CD14-positive monocyte (primary cell): ENCODE measurements around the gene CES3. TPM values are rescaled to one million over a fixed set of nuclear protein-coding genes. Genes with fewer than 3 reads are reported as not detected.

Source experiments
- DNase-seq, 3 donors: peaks; one replicate each; pipeline ENCODE4 v3.0.0-alpha.2; 2011 to 2022
- H2AFZ ChIP-seq: 2 replicates; pipeline ENCODE4 v1.6.0; 2012; ENCODE audit warnings: mild to moderate bottlenecking, low read depth, low read length, inconsistent platforms; ENCODE audit not compliant: insufficient read depth, poor library complexity, severe bottlenecking
- H3K27ac ChIP-seq, 2 donors: 1 replicate in 1 of 2; 2 replicates in 1 of 2; pipeline ENCODE4 v1.5.1; 2012 to 2013; ENCODE audit warnings: low read length in 2 of 2, control low read depth in 1 of 2, inconsistent platforms in 1 of 2, low read depth in 1 of 2, mild to moderate bottlenecking in 1 of 2
- H3K27me3 ChIP-seq, 2 donors: one replicate each; pipeline versions ENCODE4 v1.6.0 to v1.6.1; 2011 to 2013; ENCODE audit warnings: low read length in 2 of 2; ENCODE audit not compliant: control insufficient read depth in 2 of 2, insufficient read depth in 2 of 2
- H3K36me3 ChIP-seq, 2 donors: replicated peaks in 1 of 2; 1 replicate in 1 of 2; 2 replicates in 1 of 2; pipeline versions ENCODE4 v1.5.1 to v1.6.1; 2012 to 2013; ENCODE audit warnings: low read length in 2 of 2, control low read depth in 1 of 2, inconsistent platforms in 1 of 2, mild to moderate bottlenecking in 1 of 2; ENCODE audit not compliant: insufficient read depth in 2 of 2, control insufficient read depth in 1 of 2
- H3K4me1 ChIP-seq, 2 donors: 1 replicate in 1 of 2; 2 replicates in 1 of 2; pipeline versions ENCODE4 v1.5.1 to v1.6.1; 2012 to 2013; ENCODE audit warnings: low read length in 2 of 2, control low read depth in 1 of 2, inconsistent platforms in 1 of 2, mild to moderate bottlenecking in 1 of 2, moderate library complexity in 1 of 2; ENCODE audit not compliant: insufficient read depth in 2 of 2, control insufficient read depth in 1 of 2
- H3K4me2 ChIP-seq: replicated peaks from 2 replicates; pipeline ENCODE3; 2012; ENCODE audit warnings: low read length, moderate library complexity, mild to moderate bottlenecking; ENCODE audit not compliant: poor library complexity, severe bottlenecking; ENCODE audit errors: extremely low read depth
- H3K4me3 ChIP-seq, 3 experiments: fragments of 200-600 bp in 1 of 3; sonication (generic) in 1 of 3; replicated peaks in 1 of 3; 1 replicate in 2 of 3; 2 replicates in 1 of 3; pipeline ENCODE4 v1.5.1; 2011 to 2013; ENCODE audit warnings: low read length in 3 of 3, mild to moderate bottlenecking in 3 of 3, control low read depth in 2 of 3, low read depth in 2 of 3, inconsistent platforms in 1 of 3, moderate library complexity in 1 of 3
- H3K79me2 ChIP-seq: 2 replicates; pipeline ENCODE4 v1.6.0; 2012; ENCODE audit warnings: mild to moderate bottlenecking, control low read depth, inconsistent platforms, low read length, moderate library complexity; ENCODE audit not compliant: insufficient read depth
- H3K9ac ChIP-seq: 2 replicates; pipeline ENCODE4 v1.6.0; 2017; ENCODE audit warnings: low read length, mild to moderate bottlenecking; ENCODE audit not compliant: insufficient read depth, poor library complexity, severe bottlenecking
- H3K9me3 ChIP-seq, 2 donors: replicated peaks in 1 of 2; 1 replicate in 1 of 2; 2 replicates in 1 of 2; pipeline versions ENCODE4 v1.5.1 to v1.6.1; 2012 to 2013; ENCODE audit warnings: low read length in 2 of 2, control low read depth in 1 of 2; ENCODE audit not compliant: control insufficient read depth in 1 of 2, insufficient read depth in 1 of 2
- H4K20me1 ChIP-seq: 2 replicates; pipeline ENCODE4 v1.6.0; 2012; ENCODE audit warnings: mild to moderate bottlenecking, low read length, control low read depth, moderate library complexity; ENCODE audit not compliant: insufficient read depth
- H3K27ac Mint-ChIP-seq, 7 donors: one replicate each; pipeline ENCODE4 v1.8.0; 2020; ENCODE audit warnings: mild to moderate bottlenecking in 7 of 7, mixed read lengths in 7 of 7, moderate library complexity in 6 of 7, inconsistent platforms in 2 of 7
- H3K27me3 Mint-ChIP-seq, 3 donors: one replicate each; pipeline ENCODE4 v1.8.0; 2021 to 2022; ENCODE audit warnings: low read depth in 3 of 3, mild to moderate bottlenecking in 3 of 3, mixed read lengths in 3 of 3, moderate library complexity in 3 of 3, inconsistent platforms in 1 of 3
- H3K36me3 Mint-ChIP-seq, 2 donors: one replicate each; pipeline ENCODE4 v1.8.0; 2020; ENCODE audit warnings: mixed read lengths in 2 of 2, inconsistent platforms in 1 of 2, mild to moderate bottlenecking in 1 of 2
- H3K4me1 Mint-ChIP-seq: one replicate; pipeline ENCODE4 v1.8.0; 2020; ENCODE audit warnings: mild to moderate bottlenecking, mixed read lengths
- H3K4me3 Mint-ChIP-seq, 2 donors: one replicate each; pipeline ENCODE4 v1.8.0; 2020; ENCODE audit warnings: mild to moderate bottlenecking in 2 of 2, mixed read lengths in 2 of 2, moderate library complexity in 1 of 2
- H3K9me3 Mint-ChIP-seq, 7 donors: one replicate each; pipeline ENCODE4 v1.8.0; 2020 to 2022; ENCODE audit warnings: mixed read lengths in 7 of 7, mild to moderate bottlenecking in 6 of 7, moderate library complexity in 6 of 7, inconsistent platforms in 2 of 7
- WGBS: methylation state at CpG from one replicate; pipeline ENCODE4 v1.1.5; 2013; ENCODE audit warnings: missing lambda C conversion rate; ENCODE audit not compliant: insufficient coverage; 5-methylcytosine and 5-hydroxymethylcytosine counted together
- intact Hi-C, 2 donors: fragments of 100-400 bp; cut with micrococcal nuclease; formaldehyde crosslinking; loops; one replicate each; pipeline versions ENCODE4 v1.15.0 to v1.15.1; 2023
- polyA plus RNA-seq, 3 donors: library from polyadenylated mRNA; depleted of rRNA in 1 of 3; unstranded in 2 of 3; stranded (reverse) in 1 of 3; fragments of 300-500 nt in 2 of 3; fragments of >200 nt in 1 of 3; fragmentation: Illumina TruSeq in 2 of 3; gene quantifications; 1 replicate in 2 of 3; 2 replicates in 1 of 3; pipeline ENCODE4 v1.2.3, GENCODE V29; 2012 to 2021
- TF ChIP-seq, protein P1 (sequence below): fragments of 200-600 bp; IDR thresholded peaks from one replicate; pipeline ENCODE4 v1.8.0; 2022; ENCODE audit warnings: antibody characterized with exemption, mild to moderate bottlenecking

CES3 gene
- polyA plus RNA-seq, 3 donors = 0.48 TPM; not detected in 2

- no peak for DNase-seq
- peaks cover 0 to 3% of the 10 kb centered on the region in 2 donors for H3K36me3 Mint-ChIP-seq
- peaks cover 0 to 7% of the 10 kb centered on the region in 2 donors for H3K9me3 ChIP-seq
- H3K4me3 ChIP-seq = no peak overlapping the region
- no peaks in the 10 kb centered on the region for H3K36me3 ChIP-seq
- WGBS = 93% methylated on average over 4 of the region's 5 CpGs
- peaks cover 8 to 14% of the 10 kb centered on the region in 2 donors for H3K4me1 ChIP-seq
- H3K4me1 Mint-ChIP-seq = peaks cover 13% of the 10 kb centered on the region
- H3K27me3 ChIP-seq = peaks cover 14 to 38% of the 10 kb centered on the region in 2 donors
- H4K20me1 ChIP-seq = no peaks in the 10 kb centered on the region
- no peak overlapping the region for H3K27ac Mint-ChIP-seq
- no peak overlapping the region for H3K4me2 ChIP-seq
- no peak overlapping the region for H3K9ac ChIP-seq
- TF ChIP-seq, protein P1, sequence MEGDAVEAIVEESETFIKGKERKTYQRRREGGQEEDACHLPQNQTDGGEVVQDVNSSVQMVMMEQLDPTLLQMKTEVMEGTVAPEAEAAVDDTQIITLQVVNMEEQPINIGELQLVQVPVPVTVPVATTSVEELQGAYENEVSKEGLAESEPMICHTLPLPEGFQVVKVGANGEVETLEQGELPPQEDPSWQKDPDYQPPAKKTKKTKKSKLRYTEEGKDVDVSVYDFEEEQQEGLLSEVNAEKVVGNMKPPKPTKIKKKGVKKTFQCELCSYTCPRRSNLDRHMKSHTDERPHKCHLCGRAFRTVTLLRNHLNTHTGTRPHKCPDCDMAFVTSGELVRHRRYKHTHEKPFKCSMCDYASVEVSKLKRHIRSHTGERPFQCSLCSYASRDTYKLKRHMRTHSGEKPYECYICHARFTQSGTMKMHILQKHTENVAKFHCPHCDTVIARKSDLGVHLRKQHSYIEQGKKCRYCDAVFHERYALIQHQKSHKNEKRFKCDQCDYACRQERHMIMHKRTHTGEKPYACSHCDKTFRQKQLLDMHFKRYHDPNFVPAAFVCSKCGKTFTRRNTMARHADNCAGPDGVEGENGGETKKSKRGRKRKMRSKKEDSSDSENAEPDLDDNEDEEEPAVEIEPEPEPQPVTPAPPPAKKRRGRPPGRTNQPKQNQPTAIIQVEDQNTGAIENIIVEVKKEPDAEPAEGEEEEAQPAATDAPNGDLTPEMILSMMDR = no peak
- H3K27me3 Mint-ChIP-seq = peaks cover 44 to 45% (median 44%) of the 10 kb centered on the region in 3 donors
- peaks cover 0 to 7% (median 2%) of the 10 kb centered on the region in 7 donors for H3K9me3 Mint-ChIP-seq
- no peaks in the 10 kb centered on the region for H3K79me2 ChIP-seq
- H3K27ac ChIP-seq = no peak overlapping the region
- intact Hi-C loops = loop anchor here (5.0 kb wide), 1 partner anchor 140 kb away; the partner anchor contains the start of genes FBXL8 (in 2 of the 2) and TRADD (in 2 of the 2)
- no peak overlapping the region for H2AFZ ChIP-seq
- H3K4me3 Mint-ChIP-seq = no peak overlapping the region
Measured at GRCh38 chr16:67016681-67017420, 55.8 kb downstream of the CES3 start.

DNA sequence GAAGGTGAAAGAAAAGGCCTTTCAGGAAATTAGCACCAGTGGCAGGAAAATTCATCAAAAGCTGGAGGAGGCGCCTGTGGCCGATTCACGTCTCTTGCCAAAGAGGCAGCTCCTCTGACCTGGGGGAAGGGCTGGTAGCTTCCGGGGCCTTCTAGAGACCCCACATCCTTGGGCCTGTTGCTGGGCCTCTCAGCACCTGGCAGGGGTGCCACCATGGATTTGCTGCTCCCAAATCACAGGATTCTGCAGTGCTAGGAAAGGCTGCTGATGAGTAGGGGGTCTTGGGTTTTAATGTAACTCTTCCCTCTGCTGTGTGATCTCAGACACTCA, 56.3 kb downstream of the CES3 start:
- Histone ChIP-seq H2AFZ (no peak overlapping the region), H3K4me3 (no peak overlapping the region), H3K9ac (no peak overlapping the region), H3K36me3 (no peaks in the 10 kb centered on the region), H4K20me1 (no peaks in the 10 kb centered on the region), H3K27ac (no peak overlapping the region), H3K9me3 (peaks cover 0 to 7% of the 10 kb centered on the region in 2 donors), H3K79me2 (no peaks in the 10 kb centered on the region), H3K27me3 (peaks cover 14 to 34% of the 10 kb centered on the region in 2 donors), H3K4me2 (no peak overlapping the region), H3K4me1 (peaks cover 8 to 14% of the 10 kb centered on the region in 2 donors)
- peaks cover 39 to 40% (median 40%) of the 10 kb centered on the region in 3 donors for H3K27me3 Mint-ChIP-seq
- no peak overlapping the region for H3K4me3 Mint-ChIP-seq
- peaks cover 0 to 3% of the 10 kb centered on the region in 2 donors for H3K36me3 Mint-ChIP-seq
- peaks cover 13% of the 10 kb centered on the region for H3K4me1 Mint-ChIP-seq
- no peak overlapping the region for H3K27ac Mint-ChIP-seq
- H3K9me3 Mint-ChIP-seq = peaks cover 0 to 7% (median 2%) of the 10 kb centered on the region in 7 donors
- no peak for DNase-seq
- TF ChIP-seq, protein P1 = no peak
- 97% methylated on average over 3 of the region's 4 CpGs for WGBS
- intact Hi-C loops = loop anchor here (5.0 kb wide), 1 partner anchor 140 kb away; the partner anchor contains the start of genes FBXL8 (in 2 of the 2) and TRADD (in 2 of the 2)
